ENCODE measurements around the gene RASA3.

The RASA3 gene

DNA sequence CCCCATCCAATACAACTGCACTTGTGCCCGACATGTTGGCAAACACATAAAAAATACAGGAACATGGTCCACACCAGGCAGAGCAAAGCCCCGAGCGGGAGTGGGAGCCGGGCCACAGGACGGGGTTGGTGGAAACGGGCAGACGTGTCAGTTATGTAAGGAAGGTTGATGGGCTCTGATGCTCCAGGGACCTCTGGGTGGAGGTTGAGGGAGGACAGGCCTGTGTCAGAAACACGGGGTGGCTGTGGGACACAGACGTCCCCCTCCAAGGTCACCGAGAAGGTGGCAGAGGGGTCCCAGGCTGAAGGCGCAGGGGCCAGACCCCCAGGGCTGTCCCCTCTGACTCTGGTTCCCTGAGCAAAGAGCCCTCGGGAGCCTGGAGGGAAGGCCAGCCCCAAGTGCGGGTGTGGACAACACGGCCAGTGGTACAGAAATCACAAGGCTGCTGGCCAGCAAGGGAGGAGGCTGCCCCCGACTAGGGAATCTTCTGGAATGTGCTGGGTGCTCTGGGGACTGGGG is 127.2 kb downstream of the RASA3 start:
- no peak overlapping the region for H3K27ac ChIP-seq (replicated peaks)
- H3K4me3 ChIP-seq (replicated peaks; ENCODE audit: insufficient read depth, low read length) = no peak overlapping the region
- TF ChIP-seq, protein P1, sequence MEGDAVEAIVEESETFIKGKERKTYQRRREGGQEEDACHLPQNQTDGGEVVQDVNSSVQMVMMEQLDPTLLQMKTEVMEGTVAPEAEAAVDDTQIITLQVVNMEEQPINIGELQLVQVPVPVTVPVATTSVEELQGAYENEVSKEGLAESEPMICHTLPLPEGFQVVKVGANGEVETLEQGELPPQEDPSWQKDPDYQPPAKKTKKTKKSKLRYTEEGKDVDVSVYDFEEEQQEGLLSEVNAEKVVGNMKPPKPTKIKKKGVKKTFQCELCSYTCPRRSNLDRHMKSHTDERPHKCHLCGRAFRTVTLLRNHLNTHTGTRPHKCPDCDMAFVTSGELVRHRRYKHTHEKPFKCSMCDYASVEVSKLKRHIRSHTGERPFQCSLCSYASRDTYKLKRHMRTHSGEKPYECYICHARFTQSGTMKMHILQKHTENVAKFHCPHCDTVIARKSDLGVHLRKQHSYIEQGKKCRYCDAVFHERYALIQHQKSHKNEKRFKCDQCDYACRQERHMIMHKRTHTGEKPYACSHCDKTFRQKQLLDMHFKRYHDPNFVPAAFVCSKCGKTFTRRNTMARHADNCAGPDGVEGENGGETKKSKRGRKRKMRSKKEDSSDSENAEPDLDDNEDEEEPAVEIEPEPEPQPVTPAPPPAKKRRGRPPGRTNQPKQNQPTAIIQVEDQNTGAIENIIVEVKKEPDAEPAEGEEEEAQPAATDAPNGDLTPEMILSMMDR (IDR thresholded peaks at IDR 0.05; ENCODE audit: insufficient read depth, low read length) = no peak
- TF ChIP-seq, protein P2, sequence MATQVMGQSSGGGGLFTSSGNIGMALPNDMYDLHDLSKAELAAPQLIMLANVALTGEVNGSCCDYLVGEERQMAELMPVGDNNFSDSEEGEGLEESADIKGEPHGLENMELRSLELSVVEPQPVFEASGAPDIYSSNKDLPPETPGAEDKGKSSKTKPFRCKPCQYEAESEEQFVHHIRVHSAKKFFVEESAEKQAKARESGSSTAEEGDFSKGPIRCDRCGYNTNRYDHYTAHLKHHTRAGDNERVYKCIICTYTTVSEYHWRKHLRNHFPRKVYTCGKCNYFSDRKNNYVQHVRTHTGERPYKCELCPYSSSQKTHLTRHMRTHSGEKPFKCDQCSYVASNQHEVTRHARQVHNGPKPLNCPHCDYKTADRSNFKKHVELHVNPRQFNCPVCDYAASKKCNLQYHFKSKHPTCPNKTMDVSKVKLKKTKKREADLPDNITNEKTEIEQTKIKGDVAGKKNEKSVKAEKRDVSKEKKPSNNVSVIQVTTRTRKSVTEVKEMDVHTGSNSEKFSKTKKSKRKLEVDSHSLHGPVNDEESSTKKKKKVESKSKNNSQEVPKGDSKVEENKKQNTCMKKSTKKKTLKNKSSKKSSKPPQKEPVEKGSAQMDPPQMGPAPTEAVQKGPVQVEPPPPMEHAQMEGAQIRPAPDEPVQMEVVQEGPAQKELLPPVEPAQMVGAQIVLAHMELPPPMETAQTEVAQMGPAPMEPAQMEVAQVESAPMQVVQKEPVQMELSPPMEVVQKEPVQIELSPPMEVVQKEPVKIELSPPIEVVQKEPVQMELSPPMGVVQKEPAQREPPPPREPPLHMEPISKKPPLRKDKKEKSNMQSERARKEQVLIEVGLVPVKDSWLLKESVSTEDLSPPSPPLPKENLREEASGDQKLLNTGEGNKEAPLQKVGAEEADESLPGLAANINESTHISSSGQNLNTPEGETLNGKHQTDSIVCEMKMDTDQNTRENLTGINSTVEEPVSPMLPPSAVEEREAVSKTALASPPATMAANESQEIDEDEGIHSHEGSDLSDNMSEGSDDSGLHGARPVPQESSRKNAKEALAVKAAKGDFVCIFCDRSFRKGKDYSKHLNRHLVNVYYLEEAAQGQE (IDR thresholded peaks at IDR 0.05; ENCODE audit: insufficient replicate concordance, low read depth) = no peak
- TF ChIP-seq GABPA (IDR thresholded peaks at IDR 0.05; ENCODE audit: low read depth) (no peak), SPI1 (IDR thresholded peaks at IDR 0.05; ENCODE audit: borderline replicate concordance, low read depth) (no peak), POLR2AphosphoS5 (IDR thresholded peaks at IDR 0.05; ENCODE audit: low read depth) (no peak)
- no peak for DNase-seq (ENCODE audit: low read depth in 1 of 2, low spot score in 1 of 2)
- no peaks in the 10 kb centered on the region for H3K27me3 ChIP-seq (ENCODE audit: insufficient read depth, poor library complexity, severe bottlenecking)

DNA sequence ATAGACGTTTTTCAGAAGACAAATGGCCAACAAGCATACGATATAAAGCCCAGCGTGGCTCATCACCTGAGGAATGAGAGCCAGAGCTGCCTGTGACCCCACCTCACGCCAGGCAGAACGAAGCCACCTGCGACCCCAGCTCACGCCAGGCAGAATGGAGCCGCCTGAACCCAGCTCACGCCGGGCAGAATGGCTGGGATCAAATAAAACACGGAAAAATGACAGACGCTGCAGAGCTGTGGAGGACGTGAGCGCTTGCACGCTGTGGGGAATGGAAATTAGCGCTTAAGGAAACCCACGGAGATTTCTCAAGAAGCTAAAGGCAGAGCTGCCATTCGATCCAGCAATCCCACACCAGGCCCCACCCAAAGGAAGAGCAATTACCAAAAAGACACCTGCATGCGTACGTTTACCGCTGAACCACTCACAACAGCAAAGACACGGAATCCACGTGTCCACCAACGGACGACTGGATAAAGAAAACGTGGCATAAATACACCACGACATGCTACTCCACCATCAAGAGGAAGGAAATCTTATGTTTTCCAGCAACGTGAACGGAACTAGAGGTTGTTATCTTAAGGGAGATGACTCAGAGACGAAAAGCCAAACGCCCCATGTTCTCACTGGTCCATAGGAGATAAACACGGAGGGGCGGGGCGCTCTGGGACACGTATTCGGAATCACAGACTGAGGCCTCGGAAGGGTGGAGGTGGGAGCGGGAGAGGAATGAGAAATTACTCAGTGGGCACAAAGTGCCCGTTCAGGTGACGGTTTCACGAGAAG is 127.8 kb downstream of the RASA3 start:
- Histone ChIP-seq H3K27ac (replicated peaks) (no peak overlapping the region), H3K27me3 (ENCODE audit: insufficient read depth, poor library complexity, severe bottlenecking) (no peaks in the 10 kb centered on the region), H3K4me3 (replicated peaks; ENCODE audit: insufficient read depth, low read length) (no peak overlapping the region)
- no peak for TF ChIP-seq SPI1 (IDR thresholded peaks at IDR 0.05; ENCODE audit: borderline replicate concordance, low read depth)
- no peak for TF ChIP-seq GABPA (IDR thresholded peaks at IDR 0.05; ENCODE audit: low read depth)
- TF ChIP-seq, protein P2 (IDR thresholded peaks at IDR 0.05; ENCODE audit: insufficient replicate concordance, low read depth) = no peak
- TF ChIP-seq, protein P1 (IDR thresholded peaks at IDR 0.05; ENCODE audit: insufficient read depth, low read length) = no peak
- no peak for TF ChIP-seq POLR2AphosphoS5 (IDR thresholded peaks at IDR 0.05; ENCODE audit: low read depth)
- DNase-seq (ENCODE audit: low read depth in 1 of 2, low spot score in 1 of 2) = no peak

DNA sequence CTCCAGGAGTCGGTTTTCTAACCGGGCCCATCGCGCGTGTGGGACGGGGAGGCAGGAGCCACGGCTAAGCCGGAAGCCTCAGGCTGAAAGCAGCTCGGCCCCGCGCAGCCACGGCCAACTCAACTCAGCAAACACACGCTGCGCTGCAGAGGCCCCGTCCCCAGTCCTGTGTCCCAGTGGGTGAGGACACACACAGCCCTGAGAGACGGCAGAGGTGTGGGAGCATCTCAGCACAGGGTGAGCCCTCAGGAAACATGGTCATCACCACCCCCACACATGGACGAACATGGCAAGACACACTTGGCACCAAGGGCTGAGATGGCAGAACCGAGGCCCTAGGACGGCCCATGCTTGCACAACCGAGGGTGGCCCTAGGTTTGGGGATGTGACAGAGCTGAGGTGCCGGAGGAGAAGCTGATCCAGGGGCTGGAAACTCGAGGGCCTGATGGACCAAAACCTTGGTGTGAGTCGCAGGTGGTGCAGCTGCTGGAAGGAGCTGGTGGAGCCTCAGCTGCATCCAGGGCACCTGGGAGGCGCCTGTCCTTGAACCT is 129.6 kb downstream of the RASA3 start:
- no peak for DNase-seq (ENCODE audit: low read depth in 1 of 2, low spot score in 1 of 2)
- no peaks in the 10 kb centered on the region for H3K27me3 ChIP-seq (ENCODE audit: insufficient read depth, poor library complexity, severe bottlenecking)
- no peak overlapping the region for H3K27ac ChIP-seq (replicated peaks)
- TF ChIP-seq GABPA (IDR thresholded peaks at IDR 0.05; ENCODE audit: low read depth) (no peak), POLR2AphosphoS5 (IDR thresholded peaks at IDR 0.05; ENCODE audit: low read depth) (no peak), SPI1 (IDR thresholded peaks at IDR 0.05; ENCODE audit: borderline replicate concordance, low read depth) (no peak)
- TF ChIP-seq, protein P1 (IDR thresholded peaks at IDR 0.05; ENCODE audit: insufficient read depth, low read length) = no peak
- TF ChIP-seq, protein P2 (IDR thresholded peaks at IDR 0.05; ENCODE audit: insufficient replicate concordance, low read depth) = no peak
- H3K4me3 ChIP-seq (replicated peaks; ENCODE audit: insufficient read depth, low read length) = no peak overlapping the region
